Measurements from ENCODE around the gene CAPG.

GRCh38 chr2:85377083-85377482, 33.1 kb downstream of the CAPG start:
- TF ChIP-seq, protein P1, sequence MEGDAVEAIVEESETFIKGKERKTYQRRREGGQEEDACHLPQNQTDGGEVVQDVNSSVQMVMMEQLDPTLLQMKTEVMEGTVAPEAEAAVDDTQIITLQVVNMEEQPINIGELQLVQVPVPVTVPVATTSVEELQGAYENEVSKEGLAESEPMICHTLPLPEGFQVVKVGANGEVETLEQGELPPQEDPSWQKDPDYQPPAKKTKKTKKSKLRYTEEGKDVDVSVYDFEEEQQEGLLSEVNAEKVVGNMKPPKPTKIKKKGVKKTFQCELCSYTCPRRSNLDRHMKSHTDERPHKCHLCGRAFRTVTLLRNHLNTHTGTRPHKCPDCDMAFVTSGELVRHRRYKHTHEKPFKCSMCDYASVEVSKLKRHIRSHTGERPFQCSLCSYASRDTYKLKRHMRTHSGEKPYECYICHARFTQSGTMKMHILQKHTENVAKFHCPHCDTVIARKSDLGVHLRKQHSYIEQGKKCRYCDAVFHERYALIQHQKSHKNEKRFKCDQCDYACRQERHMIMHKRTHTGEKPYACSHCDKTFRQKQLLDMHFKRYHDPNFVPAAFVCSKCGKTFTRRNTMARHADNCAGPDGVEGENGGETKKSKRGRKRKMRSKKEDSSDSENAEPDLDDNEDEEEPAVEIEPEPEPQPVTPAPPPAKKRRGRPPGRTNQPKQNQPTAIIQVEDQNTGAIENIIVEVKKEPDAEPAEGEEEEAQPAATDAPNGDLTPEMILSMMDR (IDR thresholded peaks at IDR 0.05) = no peak
- no peak for TF ChIP-seq POLR2A (IDR thresholded peaks at IDR 0.05)

Measured in right lobe of liver (tissue), 4 donors.